ENCODE results near the gene HDHD3.

DNA sequence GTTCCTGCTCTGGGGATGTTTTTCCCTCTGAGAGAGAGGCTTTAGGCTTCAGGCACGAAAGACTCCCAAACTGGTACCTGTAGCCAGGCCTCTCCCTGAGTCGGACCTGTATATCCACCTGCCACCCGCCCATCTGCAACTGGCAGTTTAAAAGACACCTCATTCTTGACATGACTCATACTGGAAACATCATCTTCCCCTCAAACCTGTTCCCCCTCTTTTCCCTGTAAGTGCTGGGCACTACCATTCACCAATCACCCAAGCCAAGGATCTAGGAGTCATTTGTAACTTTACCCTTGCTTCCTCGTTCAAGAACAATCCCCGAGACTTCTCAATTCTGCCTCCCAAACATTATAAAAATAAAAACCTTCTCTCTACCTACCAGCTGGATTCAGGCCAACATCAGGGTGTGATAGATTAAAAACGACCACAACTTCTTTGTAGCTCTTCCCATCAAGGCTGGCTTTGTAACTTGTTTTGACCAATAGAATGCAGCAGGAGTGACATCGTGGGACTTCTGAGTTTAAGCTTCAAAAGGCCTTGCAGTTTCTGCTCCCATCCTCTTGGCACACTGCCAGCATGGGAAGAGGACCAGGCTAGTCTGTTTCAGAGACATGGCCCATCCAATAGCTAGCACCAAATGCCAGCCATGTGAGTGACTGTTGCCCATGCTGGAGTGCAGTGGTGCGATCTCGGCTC is 34.9 kb downstream of the HDHD3 start:
- TF ChIP-seq, protein P1, sequence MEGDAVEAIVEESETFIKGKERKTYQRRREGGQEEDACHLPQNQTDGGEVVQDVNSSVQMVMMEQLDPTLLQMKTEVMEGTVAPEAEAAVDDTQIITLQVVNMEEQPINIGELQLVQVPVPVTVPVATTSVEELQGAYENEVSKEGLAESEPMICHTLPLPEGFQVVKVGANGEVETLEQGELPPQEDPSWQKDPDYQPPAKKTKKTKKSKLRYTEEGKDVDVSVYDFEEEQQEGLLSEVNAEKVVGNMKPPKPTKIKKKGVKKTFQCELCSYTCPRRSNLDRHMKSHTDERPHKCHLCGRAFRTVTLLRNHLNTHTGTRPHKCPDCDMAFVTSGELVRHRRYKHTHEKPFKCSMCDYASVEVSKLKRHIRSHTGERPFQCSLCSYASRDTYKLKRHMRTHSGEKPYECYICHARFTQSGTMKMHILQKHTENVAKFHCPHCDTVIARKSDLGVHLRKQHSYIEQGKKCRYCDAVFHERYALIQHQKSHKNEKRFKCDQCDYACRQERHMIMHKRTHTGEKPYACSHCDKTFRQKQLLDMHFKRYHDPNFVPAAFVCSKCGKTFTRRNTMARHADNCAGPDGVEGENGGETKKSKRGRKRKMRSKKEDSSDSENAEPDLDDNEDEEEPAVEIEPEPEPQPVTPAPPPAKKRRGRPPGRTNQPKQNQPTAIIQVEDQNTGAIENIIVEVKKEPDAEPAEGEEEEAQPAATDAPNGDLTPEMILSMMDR (optimal IDR thresholded peaks at IDR 0.05 in 1 of 3, IDR thresholded peaks at IDR 0.05 in 1 of 3, conservative IDR thresholded peaks at IDR 0.05 in 1 of 3; ENCODE audit: extremely low read depth in 1 of 3, insufficient read depth in 2 of 3, low read length in 3 of 3) = no peak
- no peak for TF ChIP-seq EZH2 (IDR thresholded peaks at IDR 0.05; ENCODE audit: low read length)
